Thyroid gland (tissue), 4 donors: Measurements from ENCODE around the gene DAAM2. TPM values are rescaled to one million over a fixed set of nuclear protein-coding genes. Genes with fewer than 3 reads are reported as not detected.
A peak's percentile ranks its signal among the peaks of the same experiment; 100 is the strongest.

Experiments
- DNase-seq, 2 donors: peaks; one replicate each; pipeline ENCODE4 v3.0.0-alpha.2; 2019
- H3K27ac ChIP-seq, 3 donors: fragments of 200-600 bp; sonication (generic); 1 replicate in 2 of 3; 2 replicates in 1 of 3; pipeline ENCODE4 v1.5.1; 2016 to 2019; ENCODE audit warnings: mild to moderate bottlenecking in 1 of 3, moderate library complexity in 1 of 3
- H3K27me3 ChIP-seq: fragments of 200-600 bp; sonication (generic); one replicate; pipeline ENCODE4 v1.5.1; 2019
- H3K36me3 ChIP-seq, 2 donors: fragments of 200-600 bp; sonication (generic); one replicate each; pipeline ENCODE4 v1.5.1; 2016 to 2019
- H3K4me1 ChIP-seq, 2 donors: fragments of 200-600 bp; sonication (generic); one replicate each; pipeline ENCODE4 v1.5.1; 2017 to 2019
- H3K4me3 ChIP-seq, 3 donors: fragments of 200-600 bp; sonication (generic); replicated peaks in 1 of 3; 1 replicate in 2 of 3; 2 replicates in 1 of 3; pipeline ENCODE4 v1.5.1; 2016; ENCODE audit warnings: mild to moderate bottlenecking in 1 of 3
- H3K9me3 ChIP-seq: fragments of 200-600 bp; sonication (generic); one replicate; pipeline ENCODE4 v1.5.1; 2017
- CTCF ChIP-seq, 6 experiments: fragments of 200-600 bp in 3 of 6; fragments of 450-650 bp in 3 of 6; sonication (generic) in 3 of 6; IDR thresholded peaks; one replicate each; pipeline ENCODE4 v1.5.1; 2016 to 2019; ENCODE audit warnings: antibody characterized with exemption in 6 of 6, mild to moderate bottlenecking in 2 of 6, inconsistent platforms in 1 of 6, moderate library complexity in 1 of 6
- POLR2A ChIP-seq, 2 donors: fragments of 450-650 bp; IDR thresholded peaks; one replicate each; pipeline ENCODE4 v1.6.1; 2017; ENCODE audit warnings: antibody characterized with exemption in 2 of 2, mild to moderate bottlenecking in 2 of 2, moderate library complexity in 1 of 2
- WGBS, 2 donors: methylation state at CpG; one replicate each; pipeline ENCODE4 v1.1.5; 2017; 5-methylcytosine and 5-hydroxymethylcytosine counted together
- intact Hi-C: fragments of 100-400 bp; cut with DNase I; formaldehyde crosslinking; loops from one replicate; pipeline ENCODE4 v1.15.1; 2023
- total RNA-seq, 4 donors: library from RNA; depleted of rRNA; stranded (reverse); fragments of >200 nt; gene quantifications; one replicate each; pipeline ENCODE4 v1.2.3, GENCODE V29; 2016

The DAAM2 gene
- total RNA-seq, 4 donors from 2014 or later = 17.8 to 37.0 (median 23.8) TPM

GRCh38 chr6:39907871-39908575, 115.8 kb downstream of the DAAM2 start:
- Histone ChIP-seq H3K27ac (no peak overlapping the region), H3K27me3 (no peaks in the 10 kb centered on the region), H3K4me1 (peaks cover 13 to 22% of the 10 kb centered on the region in 2 donors), H3K36me3 (peaks cover 7 to 16% of the 10 kb centered on the region in 2 donors), H3K9me3 (no peaks in the 10 kb centered on the region), H3K4me3 (no peak overlapping the region)
- intact Hi-C loops = no loop called here
- WGBS, 2 donors = 94% methylated on average over 5 of the region's 5 CpGs
- TF ChIP-seq CTCF (IDR thresholded peaks at IDR 0.05) (no peak), POLR2A (IDR thresholded peaks at IDR 0.05) (no peak)
- no peak for DNase-seq

GRCh38 chr6:39908838-39909583, 116.8 kb downstream of the DAAM2 start:
- Histone ChIP-seq H3K36me3 (peaks cover 7 to 19% of the 10 kb centered on the region in 2 donors), H3K27ac (no peak overlapping the region), H3K4me1 (peaks cover 13 to 22% of the 10 kb centered on the region in 2 donors), H3K9me3 (no peaks in the 10 kb centered on the region), H3K27me3 (no peaks in the 10 kb centered on the region), H3K4me3 (no peak overlapping the region)
- 88 to 92% methylated on average over 13 of the region's 13 CpGs for WGBS, 2 donors
- intact Hi-C loops = no loop called here
- no peak for DNase-seq
- no peak for TF ChIP-seq POLR2A (IDR thresholded peaks at IDR 0.05)
- TF ChIP-seq CTCF (IDR thresholded peaks at IDR 0.05) = no peak

GRCh38 chr6:39909701-39910100, 117.5 kb downstream of the DAAM2 start:
- Histone ChIP-seq H3K4me3 (no peak overlapping the region), H3K36me3 (peaks cover 7 to 21% of the 10 kb centered on the region in 2 donors), H3K9me3 (no peaks in the 10 kb centered on the region), H3K27me3 (no peaks in the 10 kb centered on the region), H3K27ac (no peak overlapping the region), H3K4me1 (peaks cover 13 to 22% of the 10 kb centered on the region in 2 donors)
- 99 to 100% methylated on average over 5 of the region's 5 CpGs for WGBS, 2 donors
- TF ChIP-seq CTCF (IDR thresholded peaks at IDR 0.05) (no peak), POLR2A (IDR thresholded peaks at IDR 0.05) (no peak)
- DNase-seq = no peak
- intact Hi-C loops = no loop called here

- peaks cover 7 to 24% of the 10 kb centered on the region in 2 donors for H3K36me3 ChIP-seq
- H3K27me3 ChIP-seq = no peaks in the 10 kb centered on the region
- intact Hi-C loops = no loop called here
- H3K27ac ChIP-seq = no peak overlapping the region
- TF ChIP-seq CTCF (IDR thresholded peaks at IDR 0.05) (no peak), POLR2A (IDR thresholded peaks at IDR 0.05) (no peak)
- peaks cover 13 to 22% of the 10 kb centered on the region in 2 donors for H3K4me1 ChIP-seq
- no peak overlapping the region for H3K4me3 ChIP-seq
- no peaks in the 10 kb centered on the region for H3K9me3 ChIP-seq
- no peak for DNase-seq
Observed at GRCh38 chr6:39910164-39910563, 118.0 kb downstream of the DAAM2 start.

GRCh38 chr6:39910744-39911143, 118.6 kb downstream of the DAAM2 start:
- Histone ChIP-seq H3K36me3 (peaks cover 7 to 29% of the 10 kb centered on the region in 2 donors), H3K27ac (no peak overlapping the region), H3K4me3 (no peak overlapping the region), H3K4me1 (peaks cover 13 to 22% of the 10 kb centered on the region in 2 donors), H3K9me3 (no peaks in the 10 kb centered on the region), H3K27me3 (no peaks in the 10 kb centered on the region)
- peak in 1 of 2 donors; percentile 26 for DNase-seq
- TF ChIP-seq CTCF (IDR thresholded peaks at IDR 0.05) (no peak), POLR2A (IDR thresholded peaks at IDR 0.05) (no peak)
- intact Hi-C loops = no loop called here
- 80 to 88% methylated on average over 2 of the region's 2 CpGs for WGBS, 2 donors
